NB4 (cell line): Measurements from ENCODE around the gene MRRF.

ENCODE experiments used
- DNase-seq: peaks from one replicate; pipeline ENCODE4 v3.0.0; 2010; ENCODE audit warnings: low read depth
- H3K4me3 ChIP-seq: one replicate; pipeline ENCODE4 v1.5.1; 2011; ENCODE audit warnings: mild to moderate bottlenecking, low read depth, low read length, moderate library complexity
- MYC ChIP-seq: IDR thresholded peaks from 2 replicates; pipeline ENCODE4 v1.6.1; 2011; ENCODE audit warnings: low read depth, low read length
- POLR2A ChIP-seq: IDR thresholded peaks from 2 replicates; pipeline ENCODE4 v1.6.1; 2011; ENCODE audit warnings: mild to moderate bottlenecking; ENCODE audit not compliant: insufficient read length; ENCODE audit errors: extremely low read depth
- TF ChIP-seq, protein P1 (sequence below): IDR thresholded peaks from one replicate; pipeline ENCODE4 v1.5.1; 2012; ENCODE audit warnings: low read depth, low read length
- TF ChIP-seq, protein P2 (sequence below): IDR thresholded peaks from 2 replicates; pipeline ENCODE4 v1.6.1; 2011; ENCODE audit warnings: low read depth, low read length

Gene MRRF

GRCh38 chr9:122218071-122218934 is 46.4 kb upstream of the MRRF start:
- TF ChIP-seq, protein P1, sequence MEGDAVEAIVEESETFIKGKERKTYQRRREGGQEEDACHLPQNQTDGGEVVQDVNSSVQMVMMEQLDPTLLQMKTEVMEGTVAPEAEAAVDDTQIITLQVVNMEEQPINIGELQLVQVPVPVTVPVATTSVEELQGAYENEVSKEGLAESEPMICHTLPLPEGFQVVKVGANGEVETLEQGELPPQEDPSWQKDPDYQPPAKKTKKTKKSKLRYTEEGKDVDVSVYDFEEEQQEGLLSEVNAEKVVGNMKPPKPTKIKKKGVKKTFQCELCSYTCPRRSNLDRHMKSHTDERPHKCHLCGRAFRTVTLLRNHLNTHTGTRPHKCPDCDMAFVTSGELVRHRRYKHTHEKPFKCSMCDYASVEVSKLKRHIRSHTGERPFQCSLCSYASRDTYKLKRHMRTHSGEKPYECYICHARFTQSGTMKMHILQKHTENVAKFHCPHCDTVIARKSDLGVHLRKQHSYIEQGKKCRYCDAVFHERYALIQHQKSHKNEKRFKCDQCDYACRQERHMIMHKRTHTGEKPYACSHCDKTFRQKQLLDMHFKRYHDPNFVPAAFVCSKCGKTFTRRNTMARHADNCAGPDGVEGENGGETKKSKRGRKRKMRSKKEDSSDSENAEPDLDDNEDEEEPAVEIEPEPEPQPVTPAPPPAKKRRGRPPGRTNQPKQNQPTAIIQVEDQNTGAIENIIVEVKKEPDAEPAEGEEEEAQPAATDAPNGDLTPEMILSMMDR, result no peak
- TF ChIP-seq POLR2A (no peak), MYC (peak; percentile 71)
- TF ChIP-seq, protein P2, sequence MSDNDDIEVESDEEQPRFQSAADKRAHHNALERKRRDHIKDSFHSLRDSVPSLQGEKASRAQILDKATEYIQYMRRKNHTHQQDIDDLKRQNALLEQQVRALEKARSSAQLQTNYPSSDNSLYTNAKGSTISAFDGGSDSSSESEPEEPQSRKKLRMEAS, result peak; percentile 74
- peak overlapping the region; percentile 50 for H3K4me3 ChIP-seq
- peak; percentile 91 for DNase-seq

GRCh38 chr9:122218935-122219855 is 45.5 kb upstream of the MRRF start:
- TF ChIP-seq, protein P2, result peak; percentile 11
- peak; percentile 81 for TF ChIP-seq MYC
- TF ChIP-seq POLR2A, result no peak
- TF ChIP-seq, protein P1, result peak; percentile 11
- peak; percentile 94 for DNase-seq
- peak overlapping the region; percentile 50 for H3K4me3 ChIP-seq

DNA sequence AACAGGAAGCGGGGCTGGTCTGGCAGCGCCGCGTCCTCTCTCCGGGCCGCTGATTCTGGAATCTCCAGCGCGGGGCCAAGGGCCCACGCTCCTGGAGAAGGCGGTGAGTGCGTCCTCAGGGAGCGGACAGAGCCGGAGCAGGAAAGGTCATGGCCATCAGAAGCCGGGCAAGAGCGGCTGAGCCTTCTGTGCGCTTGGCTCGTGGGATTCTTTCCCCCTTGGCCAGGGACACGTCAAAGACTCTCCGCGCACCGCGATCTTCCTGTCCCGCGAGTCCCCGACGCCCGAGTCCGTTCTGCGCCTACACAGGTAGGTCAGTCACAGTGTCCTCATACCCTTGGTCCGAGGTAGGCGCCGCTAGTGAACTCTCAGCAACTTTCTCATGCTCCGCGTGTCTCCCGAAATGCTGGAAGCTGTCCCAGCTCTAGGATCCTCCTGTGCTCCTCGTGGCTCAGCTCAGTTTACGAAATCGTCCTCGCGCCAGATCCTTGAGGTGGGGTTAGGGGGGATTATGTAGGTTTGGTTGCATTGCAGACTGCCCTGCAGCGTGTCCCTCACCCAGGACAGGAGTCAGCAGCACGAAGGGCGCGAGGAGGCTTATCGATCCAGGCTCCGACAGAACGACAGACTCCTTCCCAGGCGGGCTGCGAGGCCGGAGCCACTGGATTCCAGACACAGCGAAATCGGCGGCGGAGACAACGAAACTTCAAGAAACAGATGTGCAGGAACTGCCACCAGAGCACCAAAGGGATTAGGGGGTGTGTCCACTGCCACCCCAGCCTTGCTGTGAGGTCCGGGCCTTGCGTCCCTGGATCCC is 44.6 kb upstream of the MRRF start:
- peak; percentile 23 for DNase-seq
- H3K4me3 ChIP-seq, result peak overlapping the region; percentile 57
- TF ChIP-seq MYC (no peak), POLR2A (no peak)
- TF ChIP-seq, protein P1, result no peak
- TF ChIP-seq, protein P2, result no peak

DNA sequence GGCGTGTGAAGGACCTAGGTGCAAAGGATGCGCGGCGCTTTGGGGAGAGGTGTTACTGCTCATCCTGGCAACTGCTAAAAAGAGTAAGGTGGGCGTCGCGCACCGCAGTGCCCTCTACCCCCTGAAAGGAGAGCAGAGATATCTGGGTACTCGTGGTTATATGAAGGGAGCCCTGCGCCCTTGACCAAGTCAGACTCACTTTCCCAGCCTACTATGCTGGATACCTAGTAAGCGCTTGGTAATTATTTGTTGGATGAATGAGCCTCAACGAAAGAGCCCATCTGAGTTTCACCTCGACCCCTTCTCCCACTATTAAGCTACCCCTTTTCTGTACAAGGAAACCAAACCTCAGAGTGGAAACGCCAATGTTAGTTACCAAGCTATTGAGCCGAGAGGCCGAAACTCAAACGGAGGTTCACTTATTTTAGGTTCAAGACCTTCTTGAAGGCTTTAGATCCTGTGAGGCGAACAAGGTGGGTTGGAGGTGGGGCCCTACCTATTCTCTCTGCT is 44.0 kb upstream of the MRRF start:
- DNase-seq, result no peak
- TF ChIP-seq, protein P2, result no peak
- TF ChIP-seq POLR2A (no peak), MYC (no peak)
- TF ChIP-seq, protein P1, result no peak
- H3K4me3 ChIP-seq, result peak overlapping the region; percentile 57

DNA sequence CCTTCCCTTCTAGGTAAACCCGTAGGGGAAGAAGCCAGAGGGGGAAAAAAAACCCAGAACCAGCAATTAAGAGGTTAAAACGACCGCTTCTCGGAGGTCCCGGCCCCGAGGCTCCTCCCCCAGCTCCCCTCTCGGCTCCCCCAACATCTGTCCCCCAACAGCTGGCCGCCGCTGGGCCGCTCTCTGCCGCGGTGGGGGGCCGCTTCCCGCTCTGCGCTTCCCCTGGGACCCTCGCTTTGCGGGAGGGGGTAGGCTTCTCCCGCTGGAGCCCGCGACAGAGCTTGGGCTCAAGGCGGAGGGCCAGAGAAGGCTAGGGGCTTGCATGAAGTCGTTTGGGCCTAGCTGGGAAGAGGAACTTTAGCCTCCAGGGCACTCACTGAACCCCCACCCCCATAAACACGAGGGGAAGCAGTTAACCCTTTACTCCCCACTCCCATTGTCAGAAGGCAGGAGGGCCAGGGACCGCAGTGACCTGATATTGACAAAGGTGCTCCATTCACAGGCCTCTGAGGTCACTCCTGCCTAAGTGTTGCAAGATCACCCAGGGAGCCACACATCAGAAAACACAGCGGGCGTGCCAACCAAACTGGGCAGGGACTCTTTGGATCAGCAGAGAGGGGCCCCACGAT is 43.4 kb upstream of the MRRF start:
- peak; percentile 78 for DNase-seq
- TF ChIP-seq POLR2A (no peak), MYC (0 out of 2 replicates have a peak, but pooled peaks have one; percentile 16)
- TF ChIP-seq, protein P1, result no peak
- TF ChIP-seq, protein P2, result no peak
- peak overlapping the region; percentile 57 for H3K4me3 ChIP-seq
